GM12874 (cell line): ENCODE measurements around the gene UNC45A.
A peak's percentile ranks its signal among the peaks of the same experiment; 100 is the strongest.

Source experiments
- CTCF ChIP-seq: IDR thresholded peaks from 2 replicates; pipeline ENCODE4 v1.5.1; 2011; ENCODE audit warnings: low read depth, mild to moderate bottlenecking, control low read depth, low read length, moderate library complexity; ENCODE audit not compliant: insufficient read depth

Gene UNC45A

GRCh38 chr15:90934949-90935751 is at the start of gene UNC45A:
UNC45A (plus strand) TSS chr15:90935285; CDS start chr15:90935325, 40 bp downstream.
- 0 out of 2 replicates have a peak, but pooled peaks have one; percentile 0 for TF ChIP-seq CTCF

DNA sequence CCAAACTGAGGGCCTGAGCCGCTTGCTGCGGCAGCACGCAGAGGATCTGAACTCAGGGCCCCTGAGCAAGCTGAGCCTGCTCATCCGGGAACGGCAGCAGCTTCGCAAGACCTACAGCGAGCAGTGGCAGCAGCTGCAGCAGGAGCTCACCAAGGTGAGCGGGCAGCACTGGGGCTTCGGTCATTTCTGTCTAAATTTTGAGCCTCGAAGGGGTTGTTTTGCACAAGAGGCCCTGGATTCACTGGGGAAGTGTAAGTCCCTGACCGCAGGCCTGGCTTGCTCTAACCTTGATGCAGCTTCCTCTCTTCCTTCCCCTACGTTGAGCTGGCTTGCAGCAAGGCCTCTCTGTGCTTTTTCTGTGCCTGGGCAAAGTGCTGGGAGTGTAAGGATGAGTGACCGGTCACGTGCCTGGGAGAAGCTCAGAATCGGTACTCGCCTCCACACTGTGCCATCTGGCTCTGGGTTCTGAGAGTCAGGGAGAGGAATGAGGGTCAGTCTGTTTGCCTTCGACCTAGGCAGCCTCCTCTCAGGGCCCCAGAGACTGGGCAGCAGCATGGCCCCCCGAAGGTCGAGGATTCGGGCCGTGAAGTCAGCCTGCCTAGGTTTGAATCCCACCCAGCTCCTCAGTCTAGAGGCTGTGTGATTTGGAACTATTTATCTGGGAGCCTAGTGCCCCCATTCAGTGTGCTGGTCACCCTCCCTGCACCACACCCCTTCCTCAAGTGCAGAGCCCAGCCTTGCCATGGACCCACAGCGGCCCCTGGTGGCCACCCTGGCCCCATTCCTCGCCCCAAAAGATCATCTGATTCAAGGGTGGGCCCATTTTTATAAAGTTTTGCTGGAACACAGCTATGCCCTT is 49.4 kb upstream of the UNC45A start:
- TF ChIP-seq CTCF = peak; percentile 97

DNA sequence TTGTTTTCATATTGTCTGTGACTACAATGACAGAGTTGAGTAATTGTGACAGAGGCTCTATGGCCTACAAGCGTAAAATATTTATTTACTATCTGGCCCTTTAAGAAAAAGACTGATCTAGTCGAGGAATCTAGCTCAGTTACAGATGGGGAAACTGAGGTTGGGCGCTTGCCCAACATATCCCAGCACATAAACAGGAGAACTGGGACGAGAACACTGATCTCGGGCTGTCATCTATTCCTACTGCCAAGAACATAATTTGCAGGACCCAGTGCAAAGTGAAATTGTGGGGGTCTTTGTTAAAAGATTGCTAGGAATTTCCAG is 48.8 kb upstream of the UNC45A start:
- no peak for TF ChIP-seq CTCF

GRCh38 chr15:90887037-90887481 is 48.0 kb upstream of the UNC45A start:
- TF ChIP-seq CTCF = no peak

DNA sequence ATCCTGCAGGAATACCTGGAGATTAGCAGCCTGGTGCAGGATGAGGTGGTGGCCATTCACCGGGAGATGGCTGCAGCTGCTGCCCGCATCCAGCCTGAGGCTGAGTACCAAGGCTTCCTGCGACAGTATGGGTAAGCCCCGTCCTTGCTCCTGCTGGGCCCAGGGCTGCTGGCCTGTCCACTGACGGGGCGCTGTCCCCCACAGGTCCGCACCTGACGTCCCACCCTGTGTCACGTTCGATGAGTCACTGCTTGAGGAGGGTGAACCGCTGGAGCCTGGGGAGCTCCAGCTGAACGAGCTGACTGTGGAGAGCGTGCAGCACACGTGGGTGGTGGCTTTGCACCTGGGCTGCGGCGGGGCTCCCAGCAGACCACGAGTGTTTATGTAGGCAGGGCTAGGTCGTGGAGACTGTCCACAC is 45.8 kb upstream of the UNC45A start:
- TF ChIP-seq CTCF = no peak

DNA sequence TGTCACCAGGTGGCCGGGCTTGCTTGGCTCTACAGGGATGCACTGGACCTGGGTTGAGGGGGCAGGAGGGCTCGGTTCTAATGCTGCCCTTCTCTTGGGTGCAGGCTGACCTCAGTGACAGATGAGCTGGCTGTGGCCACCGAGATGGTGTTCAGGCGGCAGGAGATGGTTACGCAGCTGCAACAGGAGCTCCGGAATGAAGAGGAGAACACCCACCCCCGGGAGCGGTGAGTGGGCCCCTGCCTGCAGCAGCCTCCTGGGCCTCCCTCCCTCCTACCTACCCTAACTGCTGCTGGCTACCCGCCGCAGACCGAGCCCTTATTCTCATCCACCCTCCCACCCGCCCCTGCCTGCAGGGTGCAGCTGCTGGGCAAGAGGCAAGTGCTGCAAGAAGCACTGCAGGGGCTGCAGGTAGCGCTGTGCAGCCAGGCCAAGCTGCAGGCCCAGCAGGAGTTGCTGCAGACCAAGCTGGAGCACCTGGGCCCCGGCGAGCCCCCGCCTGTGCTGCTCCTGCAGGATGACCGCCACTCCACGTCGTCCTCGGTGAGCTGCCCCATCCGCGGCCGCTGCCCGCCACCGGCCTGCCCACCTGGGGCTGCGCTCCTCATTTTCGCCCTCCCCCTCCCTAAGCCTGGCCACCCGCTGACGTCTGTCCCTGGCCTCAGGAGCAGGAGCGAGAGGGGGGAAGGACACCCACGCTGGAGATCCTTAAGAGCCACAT is 45.2 kb upstream of the UNC45A start:
- no peak for TF ChIP-seq CTCF

DNA sequence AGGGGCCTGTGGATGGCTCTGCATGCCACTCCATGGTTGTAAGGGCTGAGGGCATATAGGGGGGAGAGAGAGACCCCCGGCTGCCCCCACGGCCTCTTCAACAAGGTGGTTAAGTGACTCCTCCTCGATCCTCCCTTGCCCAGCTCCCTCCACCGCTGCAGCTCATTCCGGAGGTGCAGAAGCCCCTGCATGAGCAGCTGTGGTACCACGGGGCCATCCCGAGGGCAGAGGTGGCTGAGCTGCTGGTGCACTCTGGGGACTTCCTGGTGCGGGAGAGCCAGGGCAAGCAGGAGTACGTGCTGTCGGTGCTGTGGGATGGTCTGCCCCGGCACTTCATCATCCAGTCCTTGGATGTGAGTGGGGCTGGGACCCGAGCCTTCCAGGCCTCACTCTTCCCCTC is 44.2 kb upstream of the UNC45A start:
- no peak for TF ChIP-seq CTCF
